Activated naive CD4-positive, alpha-beta T cell treated with anti-CD3 and anti-CD28 coated beads for 36 hours (primary cell): ENCODE data around the gene ASB6. TPM values are rescaled to one million over a fixed set of nuclear protein-coding genes. Genes with fewer than 3 reads are reported as not detected.

Experiments
- CTCF ChIA-PET: fragments of 350-600 bp; sonication (Branson Sonifier 250); formaldehyde crosslinking; loops from one replicate; lab custom pipeline; 2021; ENCODE audit warnings: antibody characterized with exemption; lab: Charles Lee
- DNase-seq: peaks from one replicate; pipeline ENCODE4 v3.0.0-alpha.2; 2020
- H3K27ac Mint-ChIP-seq: one replicate; pipeline ENCODE4 v1.8.0; 2021; ENCODE audit warnings: mild to moderate bottlenecking, mixed read lengths
- H3K27me3 Mint-ChIP-seq: one replicate; pipeline ENCODE4 v1.8.0; 2021; ENCODE audit warnings: low read depth, mixed read lengths
- H3K36me3 Mint-ChIP-seq: one replicate; pipeline ENCODE4 v1.8.0; 2021; ENCODE audit warnings: low read depth, mixed read lengths
- H3K4me1 Mint-ChIP-seq: one replicate; pipeline ENCODE4 v1.8.0; 2021; ENCODE audit warnings: low read depth, mixed read lengths
- H3K4me3 Mint-ChIP-seq: one replicate; pipeline ENCODE4 v1.8.0; 2021; ENCODE audit warnings: mild to moderate bottlenecking, moderate library complexity, mixed read lengths
- H3K9me3 Mint-ChIP-seq: one replicate; pipeline ENCODE4 v1.8.0; 2021; ENCODE audit warnings: mixed read lengths
- intact Hi-C: fragments of 100-400 bp; cut with micrococcal nuclease; formaldehyde crosslinking; loops from one replicate; pipeline ENCODE4 v1.15.1; 2023
- total RNA-seq, 2 experiments: library from RNA; stranded (reverse); gene quantifications; one replicate each; pipeline ENCODE4 v1.2.3, GENCODE V29; 2021

Gene ASB6
- total RNA-seq, 2 experiments from 2014 or later = 13.0 to 13.8 TPM

DNA sequence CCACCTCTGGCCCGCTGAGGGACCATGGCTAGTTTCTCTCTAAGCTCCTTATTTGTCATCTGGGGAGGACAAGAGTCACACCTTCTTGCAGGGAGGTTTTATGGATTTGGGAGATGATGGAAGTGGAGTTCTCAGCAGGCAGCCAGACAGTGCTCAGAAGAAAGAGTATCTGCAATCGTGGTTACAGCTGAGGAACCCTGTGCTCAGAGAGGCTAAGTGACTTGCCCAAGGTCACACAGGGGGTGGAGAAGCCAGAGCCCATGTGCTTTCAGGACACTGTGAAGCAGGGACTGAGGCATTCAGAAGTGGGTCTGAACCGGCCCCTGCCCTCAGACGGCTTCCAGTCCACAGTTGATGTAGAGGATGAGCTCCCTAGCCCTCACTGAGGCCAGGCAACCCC is 34.3 kb upstream of the ASB6 start:
- no peaks in the 10 kb centered on the region for H3K9me3 Mint-ChIP-seq
- CTCF ChIA-PET = no interaction called here
- peaks cover 5% of the 10 kb centered on the region for H3K27me3 Mint-ChIP-seq
- intact Hi-C loops = no loop called here
- no peaks in the 10 kb centered on the region for H3K36me3 Mint-ChIP-seq
- no peak overlapping the region for H3K4me3 Mint-ChIP-seq
- H3K27ac Mint-ChIP-seq = no peak overlapping the region
- DNase-seq = no peak
- H3K4me1 Mint-ChIP-seq = no peaks in the 10 kb centered on the region

DNA sequence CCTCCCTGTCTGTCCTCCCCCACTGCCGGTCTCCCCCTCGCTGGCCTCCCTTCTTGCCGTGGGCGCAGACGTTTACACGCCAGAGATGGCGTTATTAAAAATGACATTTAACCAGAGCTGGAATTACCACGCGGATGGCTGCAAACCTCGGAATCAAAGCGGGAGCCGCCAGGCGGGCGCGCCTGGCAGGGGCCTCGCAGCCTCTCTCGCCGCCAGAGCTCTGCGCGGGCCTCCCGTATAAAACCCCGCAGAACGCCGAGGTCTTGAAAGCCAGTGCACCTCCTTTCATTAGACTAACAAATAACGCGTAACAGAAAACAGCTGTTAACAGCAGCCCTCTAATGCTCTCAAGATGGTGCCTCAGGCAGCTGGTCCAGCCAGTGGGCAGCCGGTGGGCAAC is 33.7 kb upstream of the ASB6 start:
- Mint-ChIP-seq H3K27me3 (peaks cover 4% of the 10 kb centered on the region), H3K27ac (no peak overlapping the region), H3K4me1 (no peaks in the 10 kb centered on the region), H3K36me3 (no peaks in the 10 kb centered on the region), H3K4me3 (no peak overlapping the region), H3K9me3 (no peaks in the 10 kb centered on the region)
- intact Hi-C loops = no loop called here
- CTCF ChIA-PET = no interaction called here
- no peak for DNase-seq

DNA sequence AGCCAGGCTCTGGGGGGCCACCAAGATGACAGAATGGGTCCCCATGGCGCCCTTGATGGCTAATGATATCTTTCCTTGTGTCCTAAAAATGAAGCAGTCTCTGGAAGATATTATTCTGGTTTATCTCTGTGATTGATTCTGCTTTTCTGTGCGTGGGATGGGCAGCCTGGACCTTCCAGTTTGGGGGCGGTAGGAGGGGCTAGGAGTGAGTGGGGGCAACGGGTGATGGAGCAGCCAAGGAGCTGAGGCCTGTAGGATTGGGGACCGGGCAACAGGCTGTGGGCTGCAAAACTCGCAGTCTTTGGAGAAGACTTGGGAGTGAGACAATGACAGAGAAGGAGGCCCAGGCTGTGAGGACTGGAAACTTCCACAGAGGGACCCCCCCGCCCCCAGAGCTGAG is 32.3 kb upstream of the ASB6 start:
- no peaks in the 10 kb centered on the region for H3K9me3 Mint-ChIP-seq
- intact Hi-C loops = loop anchor here (5.0 kb wide), 1 partner anchor 38 kb away; no protein-coding TSS in a partner anchor
- CTCF ChIA-PET = no interaction called here

DNA sequence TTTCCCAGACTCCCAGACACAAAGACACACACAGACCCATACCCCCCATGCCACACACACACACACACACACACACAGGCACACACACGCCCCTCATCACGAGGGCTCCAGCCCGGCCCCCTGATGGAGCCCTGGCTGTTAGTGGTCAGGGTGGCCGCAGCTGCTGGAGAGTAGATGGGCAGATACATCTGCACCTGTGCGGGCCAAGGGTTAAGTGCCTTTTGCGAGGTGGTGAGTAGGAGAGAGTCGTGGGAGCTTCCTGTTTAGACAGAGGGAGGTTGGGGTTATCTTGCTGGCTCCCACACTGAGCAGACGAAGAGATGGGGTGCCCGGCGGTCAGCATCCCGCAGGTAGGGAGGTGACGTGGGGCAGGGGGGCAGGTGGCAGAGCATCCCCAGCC is 31.7 kb upstream of the ASB6 start:
- DNase-seq = no peak
- intact Hi-C loops = loop anchor here (5.0 kb wide), 1 partner anchor 39 kb away; no protein-coding TSS in a partner anchor
- Mint-ChIP-seq H3K4me3 (no peak overlapping the region), H3K27ac (no peak overlapping the region), H3K36me3 (no peaks in the 10 kb centered on the region), H3K4me1 (no peaks in the 10 kb centered on the region), H3K9me3 (no peaks in the 10 kb centered on the region), H3K27me3 (peaks cover 7% of the 10 kb centered on the region)
- CTCF ChIA-PET = no interaction called here

More for the DNA sequence above, 32.3 kb upstream of the ASB6 start:
- Mint-ChIP-seq H3K27me3 (peaks cover 7% of the 10 kb centered on the region), H3K4me1 (no peaks in the 10 kb centered on the region), H3K27ac (no peak overlapping the region), H3K36me3 (no peaks in the 10 kb centered on the region), H3K4me3 (no peak overlapping the region)
- no peak for DNase-seq

DNA sequence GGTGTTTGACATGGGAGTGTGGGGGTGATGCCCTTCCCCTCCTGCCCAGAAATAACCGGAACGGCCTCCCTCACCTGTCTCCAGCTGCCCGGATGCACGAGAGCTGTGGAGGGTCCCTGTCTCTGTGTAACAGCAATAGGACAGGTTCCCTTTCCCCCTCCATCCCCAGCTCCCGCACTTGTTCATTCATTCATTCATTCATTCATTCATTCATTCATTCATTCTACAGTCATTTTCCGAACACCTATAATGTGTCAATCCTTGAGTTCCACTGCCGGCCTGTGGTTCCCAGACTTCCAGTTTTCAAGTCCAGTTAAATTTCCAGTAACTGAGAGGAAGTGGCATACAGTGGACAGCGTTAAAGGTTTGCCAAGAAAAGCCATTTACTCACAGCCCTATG is 30.8 kb upstream of the ASB6 start:
- Mint-ChIP-seq H3K36me3 (no peaks in the 10 kb centered on the region), H3K4me3 (no peak overlapping the region), H3K27ac (no peak overlapping the region), H3K4me1 (no peaks in the 10 kb centered on the region), H3K27me3 (peaks cover 4% of the 10 kb centered on the region), H3K9me3 (no peaks in the 10 kb centered on the region)
- intact Hi-C loops = loop anchor here (5.0 kb wide), 1 partner anchor 40 kb away; no protein-coding TSS in a partner anchor
- CTCF ChIA-PET = no interaction called here
- DNase-seq = no peak

DNA sequence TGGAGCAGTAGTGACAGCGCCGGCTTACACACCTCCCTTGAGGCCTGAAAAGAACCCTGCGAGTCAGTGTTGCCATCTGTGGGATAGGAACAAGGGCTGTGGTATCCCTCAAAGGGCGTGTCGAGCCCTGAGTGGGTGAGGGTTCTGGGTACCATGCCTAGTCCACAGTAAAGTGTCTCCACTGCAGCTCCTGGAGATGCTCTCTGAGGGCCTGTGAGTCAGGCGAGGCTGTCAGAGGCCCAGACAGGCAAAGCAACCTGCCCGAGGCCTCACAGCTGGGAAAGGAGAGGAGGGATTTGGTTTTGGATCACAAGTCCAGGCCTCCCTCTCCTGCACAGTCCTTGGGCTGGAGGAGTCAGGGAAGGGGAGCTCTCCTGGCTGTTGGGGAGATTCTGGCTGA is 29.6 kb upstream of the ASB6 start:
- DNase-seq = no peak
- CTCF ChIA-PET = no interaction called here
- no peak overlapping the region for H3K27ac Mint-ChIP-seq

DNA sequence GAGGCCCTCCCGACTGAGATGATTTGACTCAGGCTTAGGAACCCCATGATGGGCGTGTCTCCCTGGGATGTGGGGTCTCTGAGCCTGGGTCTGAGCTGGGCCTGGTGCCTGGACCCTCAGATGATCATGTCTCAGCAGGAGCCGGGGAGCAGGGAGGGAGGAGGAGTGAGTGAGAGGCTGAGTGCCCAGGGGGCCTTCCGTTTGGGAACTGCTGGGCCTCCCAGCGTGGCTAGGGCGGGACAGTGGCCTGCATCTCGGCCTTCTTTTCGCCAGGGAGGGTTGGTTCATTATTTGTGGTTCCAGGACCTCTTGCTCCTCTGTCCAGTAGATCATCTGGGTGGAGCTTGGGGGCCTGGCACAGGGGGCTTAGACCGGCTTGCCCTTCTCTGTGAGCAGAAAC is 29.1 kb upstream of the ASB6 start:
- Mint-ChIP-seq H3K27ac (no peak overlapping the region), H3K4me3 (no peak overlapping the region), H3K4me1 (no peaks in the 10 kb centered on the region)

More for the DNA sequence above, 29.6 kb upstream of the ASB6 start:
- H3K4me1 Mint-ChIP-seq = no peaks in the 10 kb centered on the region
- no peaks in the 10 kb centered on the region for H3K9me3 Mint-ChIP-seq
- no peaks in the 10 kb centered on the region for H3K36me3 Mint-ChIP-seq
- intact Hi-C loops = loop anchor here (5.0 kb wide), 1 partner anchor 41 kb away; no protein-coding TSS in a partner anchor
- no peak overlapping the region for H3K4me3 Mint-ChIP-seq
- peaks cover 8% of the 10 kb centered on the region for H3K27me3 Mint-ChIP-seq

DNA sequence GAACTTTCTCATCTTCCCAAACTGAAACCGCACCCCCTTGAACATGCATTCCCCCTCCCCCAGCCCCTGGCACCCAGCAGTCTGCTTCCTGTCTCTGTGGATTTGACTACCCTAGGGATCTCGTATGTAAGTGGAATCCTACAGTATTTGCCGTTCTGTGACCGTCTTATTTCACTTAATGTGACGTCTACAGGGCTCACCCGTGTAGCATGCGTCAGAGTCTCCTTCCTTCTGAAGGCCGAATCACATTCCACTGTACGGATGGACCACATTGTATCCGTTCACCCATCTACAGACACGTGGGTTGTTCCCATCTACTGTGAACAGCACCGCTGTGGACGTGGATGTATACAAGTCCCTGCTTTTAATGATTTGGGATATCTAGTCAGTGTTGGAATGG is 28.0 kb upstream of the ASB6 start:
- Mint-ChIP-seq H3K27ac (no peak overlapping the region), H3K9me3 (no peaks in the 10 kb centered on the region), H3K4me3 (no peak overlapping the region), H3K4me1 (peaks cover 3% of the 10 kb centered on the region), H3K27me3 (peaks cover 8% of the 10 kb centered on the region), H3K36me3 (no peaks in the 10 kb centered on the region)
- CTCF ChIA-PET = no interaction called here
- no peak for DNase-seq
- intact Hi-C loops = loop anchor here (5.0 kb wide), 1 partner anchor 42 kb away; no protein-coding TSS in a partner anchor

More for the DNA sequence above, 29.1 kb upstream of the ASB6 start:
- no peaks in the 10 kb centered on the region for H3K36me3 Mint-ChIP-seq
- CTCF ChIA-PET = no interaction called here
- peaks cover 8% of the 10 kb centered on the region for H3K27me3 Mint-ChIP-seq
- DNase-seq = no peak
- no peaks in the 10 kb centered on the region for H3K9me3 Mint-ChIP-seq
- intact Hi-C loops = loop anchor here (5.0 kb wide), 1 partner anchor 41 kb away; no protein-coding TSS in a partner anchor

DNA sequence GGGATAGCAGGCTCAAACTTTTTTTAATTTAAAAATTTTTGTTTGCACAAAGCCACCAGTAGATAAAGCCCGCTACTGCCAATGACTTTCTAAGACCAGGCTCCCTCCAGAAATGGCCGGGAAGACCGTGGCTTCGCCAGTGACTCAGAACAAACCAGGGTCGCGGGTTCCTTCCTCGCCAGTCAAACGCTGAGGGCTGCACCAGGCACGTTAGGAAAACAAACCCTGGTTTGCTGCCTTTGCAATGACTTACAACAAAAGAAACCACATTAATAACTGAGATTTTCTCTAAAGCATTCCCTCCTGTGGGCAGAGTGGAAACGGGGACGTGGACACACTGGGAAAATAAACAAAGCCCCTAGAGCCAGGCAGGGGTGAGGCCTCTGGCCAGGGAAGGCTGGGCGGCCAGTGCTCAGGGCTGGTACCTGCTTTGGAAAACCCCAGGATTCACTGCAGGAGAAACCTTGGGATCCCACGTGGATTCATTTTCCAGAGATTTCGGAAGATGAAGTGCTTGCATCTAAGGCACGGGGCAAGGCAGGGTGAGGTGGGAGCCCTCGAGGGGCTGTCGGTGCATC is 27.3 kb upstream of the ASB6 start:
- H3K4me3 Mint-ChIP-seq = no peak overlapping the region
- no peak for DNase-seq
- H3K9me3 Mint-ChIP-seq = no peaks in the 10 kb centered on the region
- no peaks in the 10 kb centered on the region for H3K36me3 Mint-ChIP-seq
- H3K27me3 Mint-ChIP-seq = peaks cover 11% of the 10 kb centered on the region
- H3K4me1 Mint-ChIP-seq = peaks cover 4% of the 10 kb centered on the region
- intact Hi-C loops = no loop called here
- CTCF ChIA-PET = no interaction called here
- H3K27ac Mint-ChIP-seq = no peak overlapping the region

DNA sequence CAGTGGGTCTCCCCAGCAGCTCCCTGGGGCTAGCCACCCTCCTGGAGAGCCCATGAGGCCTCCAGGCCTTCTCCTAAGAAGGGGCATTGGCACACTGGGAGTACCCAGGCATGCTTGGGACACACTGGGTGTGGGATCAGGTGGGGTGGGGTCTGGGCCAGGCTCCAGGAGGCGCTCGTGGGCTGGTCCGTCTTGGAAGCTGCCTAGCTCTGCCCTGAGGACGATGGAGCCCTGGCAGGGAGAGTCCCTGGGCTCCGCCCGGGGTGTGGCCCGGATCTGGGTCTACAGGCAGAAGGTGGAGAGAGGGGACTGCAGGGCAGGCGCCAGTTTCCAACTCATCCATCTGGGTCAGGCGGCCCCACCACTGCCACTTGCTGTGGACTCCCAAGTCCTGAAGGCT is 25.9 kb upstream of the ASB6 start:
- CTCF ChIA-PET = no interaction called here
- Mint-ChIP-seq H3K36me3 (no peaks in the 10 kb centered on the region), H3K9me3 (no peaks in the 10 kb centered on the region), H3K27ac (no peak overlapping the region), H3K27me3 (peaks cover 11% of the 10 kb centered on the region), H3K4me3 (no peak overlapping the region), H3K4me1 (peaks cover 4% of the 10 kb centered on the region)
- no peak for DNase-seq
- intact Hi-C loops = no loop called here

DNA sequence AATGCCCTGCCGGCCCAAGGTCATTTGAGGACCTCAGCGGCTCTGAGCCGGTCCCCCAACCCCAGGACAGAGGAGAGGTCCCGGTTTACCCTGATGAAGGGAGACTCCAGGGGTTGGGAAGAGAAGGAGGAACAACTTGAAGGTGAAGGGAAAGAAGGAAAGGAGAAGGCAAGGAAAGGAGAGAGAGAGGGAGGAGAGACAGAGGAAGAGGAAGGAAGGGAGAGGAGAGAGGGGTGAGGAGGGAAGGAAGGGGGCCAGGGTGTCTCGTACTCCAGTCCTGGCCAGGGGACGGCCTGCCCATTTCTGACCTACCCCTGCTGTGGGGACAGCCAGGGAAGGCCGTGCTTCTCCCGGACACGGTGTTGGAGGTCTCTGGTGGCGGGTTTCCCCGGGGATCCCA is 25.4 kb upstream of the ASB6 start:
- intact Hi-C loops = no loop called here
- H3K4me1 Mint-ChIP-seq = peaks cover 4% of the 10 kb centered on the region
- no peak for DNase-seq
- no peak overlapping the region for H3K27ac Mint-ChIP-seq
- H3K4me3 Mint-ChIP-seq = no peak overlapping the region
- no peaks in the 10 kb centered on the region for H3K9me3 Mint-ChIP-seq
- no peaks in the 10 kb centered on the region for H3K36me3 Mint-ChIP-seq
- CTCF ChIA-PET = interaction anchor here (0.6 kb wide), 1 partner anchor 44 kb away, joined by 3 read pairs; no protein-coding TSS in a partner anchor
- peaks cover 11% of the 10 kb centered on the region for H3K27me3 Mint-ChIP-seq

DNA sequence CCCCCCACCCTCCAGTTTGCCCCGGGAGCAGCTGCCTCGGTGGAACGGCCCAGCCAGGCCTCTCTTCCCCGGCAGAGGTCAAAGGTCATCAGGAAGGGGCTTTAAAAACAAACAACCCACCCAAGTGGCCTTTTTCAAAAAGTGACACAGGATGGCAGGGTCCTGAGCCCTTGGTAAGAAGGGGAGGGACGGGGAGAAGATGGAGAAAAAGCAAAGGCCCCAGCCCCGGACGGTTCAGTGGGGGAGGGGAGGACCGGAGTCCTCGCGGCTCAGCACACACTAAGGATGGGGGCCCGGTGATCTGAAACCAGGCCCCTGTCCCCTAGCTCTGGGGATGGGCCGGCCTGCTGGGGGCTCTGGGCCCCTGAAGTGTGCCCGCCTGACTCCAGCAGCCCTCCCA is 24.6 kb upstream of the ASB6 start:
- H3K9me3 Mint-ChIP-seq = no peaks in the 10 kb centered on the region
- no peak overlapping the region for H3K4me3 Mint-ChIP-seq
- H3K27me3 Mint-ChIP-seq = peaks cover 11% of the 10 kb centered on the region
- no peak overlapping the region for H3K27ac Mint-ChIP-seq
- CTCF ChIA-PET = interaction anchor here (0.6 kb wide), 1 partner anchor 43 kb away, joined by 3 read pairs; no protein-coding TSS in a partner anchor
- no peaks in the 10 kb centered on the region for H3K36me3 Mint-ChIP-seq
- DNase-seq = no peak
- intact Hi-C loops = no loop called here
- H3K4me1 Mint-ChIP-seq = peaks cover 4% of the 10 kb centered on the region

DNA sequence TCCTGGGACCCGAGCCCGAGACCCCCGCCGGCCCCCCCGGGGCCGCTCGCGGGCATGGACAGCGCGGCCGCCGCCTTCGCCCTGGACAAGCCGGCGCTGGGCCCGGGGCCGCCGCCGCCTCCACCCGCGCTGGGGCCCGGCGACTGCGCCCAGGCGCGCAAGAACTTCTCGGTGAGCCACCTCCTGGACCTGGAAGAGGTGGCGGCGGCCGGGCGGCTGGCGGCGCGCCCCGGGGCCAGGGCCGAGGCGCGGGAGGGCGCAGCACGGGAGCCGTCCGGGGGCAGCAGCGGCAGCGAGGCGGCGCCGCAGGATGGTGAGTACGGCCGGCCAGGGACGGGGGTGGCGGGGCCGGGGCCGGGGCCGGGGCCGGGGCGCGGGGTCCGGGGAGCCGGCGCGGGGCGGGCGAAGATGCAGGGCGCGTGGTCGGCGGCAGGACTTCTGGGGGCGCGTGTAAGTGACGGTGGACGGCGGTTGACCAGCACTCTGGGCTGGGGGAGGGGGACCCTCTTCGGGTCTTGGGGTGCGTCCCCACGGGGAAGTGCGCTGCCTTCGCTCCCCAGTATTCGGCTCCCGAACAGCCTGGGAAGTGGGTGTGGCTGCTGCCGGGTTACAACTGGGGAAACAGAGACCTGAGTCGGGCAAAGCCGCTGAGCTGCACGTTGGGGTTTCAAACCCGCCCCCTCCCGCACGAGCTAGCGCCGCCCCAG is 24.0 kb upstream of the ASB6 start:
- peaks cover 4% of the 10 kb centered on the region for H3K4me1 Mint-ChIP-seq
- no peak overlapping the region for H3K27ac Mint-ChIP-seq
- CTCF ChIA-PET = interaction anchor here (0.6 kb wide), 1 partner anchor 116 kb away, joined by 4 read pairs; no protein-coding TSS in a partner anchor
- no peaks in the 10 kb centered on the region for H3K36me3 Mint-ChIP-seq
- H3K27me3 Mint-ChIP-seq = peaks cover 11% of the 10 kb centered on the region
- DNase-seq = no peak
- no peaks in the 10 kb centered on the region for H3K9me3 Mint-ChIP-seq
- peak overlapping the region; percentile 15 for H3K4me3 Mint-ChIP-seq
- intact Hi-C loops = no loop called here
